GM21737 (cell line): ENCODE measurements around the gene IRF9.

Source experiments
- ATAC-seq: cut with Tn5 transposase; IDR thresholded peaks from one replicate; pipeline ENCODE4 v1.9.1; 2021; ENCODE audit warnings: mild to moderate bottlenecking, moderate library complexity; ENCODE audit not compliant: unreplicated experiment

IRF9 gene

GRCh38 chr14:24172261-24172860, 11.3 kb downstream of the IRF9 start:
- no peak for ATAC-seq

- no peak for ATAC-seq
These were observed 11.8 kb downstream of the IRF9 start for GRCh38 chr14:24172871-24173281.

- no peak for ATAC-seq
These were observed 15.5 kb downstream of the IRF9 start for GRCh38 chr14:24176599-24176998.

- ATAC-seq, result no peak
These were observed 16.2 kb downstream of the IRF9 start for GRCh38 chr14:24177041-24177825.

GRCh38 chr14:24177891-24178290, 16.8 kb downstream of the IRF9 start:
- no peak for ATAC-seq

- ATAC-seq, result no peak
These were observed 17.5 kb downstream of the IRF9 start for GRCh38 chr14:24178399-24179178.

- no peak for ATAC-seq
These were observed 18.4 kb downstream of the IRF9 start for GRCh38 chr14:24179294-24179960.

- no peak for ATAC-seq
These were observed 19.1 kb downstream of the IRF9 start for GRCh38 chr14:24179961-24180796.

- no peak for ATAC-seq
These were observed 20.5 kb downstream of the IRF9 start for GRCh38 chr14:24181371-24182077.

- ATAC-seq, result no peak
These were observed 21.2 kb downstream of the IRF9 start for GRCh38 chr14:24182110-24182882.

- no peak for ATAC-seq
These were observed 22.0 kb downstream of the IRF9 start for GRCh38 chr14:24183014-24183481.

- no peak for ATAC-seq
These were observed 23.3 kb downstream of the IRF9 start for GRCh38 chr14:24184104-24184970.

- ATAC-seq, result no peak
These were observed 24.0 kb downstream of the IRF9 start for GRCh38 chr14:24185026-24185425.

GRCh38 chr14:24185741-24186140, 24.7 kb downstream of the IRF9 start:
- no peak for ATAC-seq

- no peak for ATAC-seq
These were observed 25.9 kb downstream of the IRF9 start for GRCh38 chr14:24186831-24187538.

GRCh38 chr14:24187539-24187915, 26.5 kb downstream of the IRF9 start:
- ATAC-seq, result no peak
